Heart left ventricle (tissue), 13 donors: ENCODE data around the gene TMEM185A.
"Not testable (repeated sequence)": the region's sequence is repeated elsewhere in the genome, so short reads cannot be mapped to it uniquely, and the experiment has no call there.

Source experiments
- POLR2A ChIP-seq, 2 donors: fragments of 450-650 bp; IDR thresholded peaks; one replicate each; pipeline ENCODE4 v1.6.1; 2017; ENCODE audit warnings: antibody characterized with exemption in 2 of 2, mild to moderate bottlenecking in 2 of 2, moderate library complexity in 2 of 2
- TF ChIP-seq, protein P1 (sequence below), 12 donors: fragments of 200-600 bp; sonication (generic) in 4 of 12; IDR thresholded peaks; one replicate each; pipeline versions ENCODE4 v1.5.0 to v1.8.0; 2018 to 2022; ENCODE audit warnings: antibody characterized with exemption in 12 of 12, mild to moderate bottlenecking in 5 of 12
- donor health status: ischemic (EF 13 %, LVEDD 7.1; RV severe dilation, severe dysfunction).
- donor health status: DM: no; HTN: yes; CAD: no.
- donor health status: DM: no; HTN: no; CAD: no.
- donor health status: ischemic (EF 25% LVEDD 6.9; RV normal size, moderate dysfunction).
- donor health status: ischemic (EF 25% LVEDD 5.7; RV mildly dilated, moderate dysfunction).
- donor health status: ischemic (EF 35%, LVEDD 5.7; RV mildly dilated, moderate dysfunction).
- donor health status: nonischemic (EF 11% LVEDD 7.7; RV severe dilation, severe dysfunction).
- donor health status: DM: yes; HTN: yes; CAD: no.
- donor health status: PGD.
- donor health status: ischemic (EF 29% LVEDD 5.4; RV normal size, mild dysfunction).
- donor health status: nonischemic (EF 23%, LVEDD 6.1; RV moderate dilation, normal function).

DNA sequence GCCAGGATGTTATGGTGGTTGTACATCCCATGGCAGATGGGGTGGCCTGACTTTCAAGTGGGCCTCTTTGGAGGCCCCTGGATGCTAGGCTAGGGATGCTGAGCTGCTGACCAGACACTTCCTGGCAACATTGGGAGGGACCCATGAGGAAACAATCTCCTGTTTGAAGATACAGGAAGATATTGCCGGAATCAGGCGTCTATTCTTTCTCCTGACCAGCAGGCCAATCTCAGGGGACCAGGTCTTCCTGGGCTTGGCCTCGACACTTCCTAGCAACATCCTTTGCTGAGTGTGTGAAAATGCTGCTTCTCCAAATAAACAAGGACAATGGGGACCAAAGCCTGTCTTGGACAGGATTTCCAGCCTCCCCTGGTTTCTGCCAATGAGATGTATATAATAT is 83.8 kb downstream of the TMEM185A start:
- TF ChIP-seq, protein P1, sequence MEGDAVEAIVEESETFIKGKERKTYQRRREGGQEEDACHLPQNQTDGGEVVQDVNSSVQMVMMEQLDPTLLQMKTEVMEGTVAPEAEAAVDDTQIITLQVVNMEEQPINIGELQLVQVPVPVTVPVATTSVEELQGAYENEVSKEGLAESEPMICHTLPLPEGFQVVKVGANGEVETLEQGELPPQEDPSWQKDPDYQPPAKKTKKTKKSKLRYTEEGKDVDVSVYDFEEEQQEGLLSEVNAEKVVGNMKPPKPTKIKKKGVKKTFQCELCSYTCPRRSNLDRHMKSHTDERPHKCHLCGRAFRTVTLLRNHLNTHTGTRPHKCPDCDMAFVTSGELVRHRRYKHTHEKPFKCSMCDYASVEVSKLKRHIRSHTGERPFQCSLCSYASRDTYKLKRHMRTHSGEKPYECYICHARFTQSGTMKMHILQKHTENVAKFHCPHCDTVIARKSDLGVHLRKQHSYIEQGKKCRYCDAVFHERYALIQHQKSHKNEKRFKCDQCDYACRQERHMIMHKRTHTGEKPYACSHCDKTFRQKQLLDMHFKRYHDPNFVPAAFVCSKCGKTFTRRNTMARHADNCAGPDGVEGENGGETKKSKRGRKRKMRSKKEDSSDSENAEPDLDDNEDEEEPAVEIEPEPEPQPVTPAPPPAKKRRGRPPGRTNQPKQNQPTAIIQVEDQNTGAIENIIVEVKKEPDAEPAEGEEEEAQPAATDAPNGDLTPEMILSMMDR (IDR thresholded peaks at IDR 0.05) = not testable (repeated sequence)
- TF ChIP-seq POLR2A (IDR thresholded peaks at IDR 0.05) = not testable (repeated sequence)
